Measurements from ENCODE around the gene SNTG2.

GRCh38 chr2:1350111-1350510 is 399.5 kb downstream of the SNTG2 start:
- TF ChIP-seq CEBPZ (IDR thresholded peaks at IDR 0.05; ENCODE audit: low read depth, low read length) (no peak), POLR2A (IDR thresholded peaks at IDR 0.05; ENCODE audit: low read depth, low read length) (no peak), CTCF (IDR thresholded peaks at IDR 0.05 in 2 of 3, conservative IDR thresholded peaks at IDR 0.05 in 1 of 3; ENCODE audit: control insufficient read depth in 2 of 3, extremely low read depth in 1 of 3, insufficient read depth in 1 of 3, low read depth in 3 of 3, low read length in 3 of 3) (no peak), GABPA (IDR thresholded peaks at IDR 0.05; ENCODE audit: low read depth) (no peak), TAF1 (IDR thresholded peaks at IDR 0.05; ENCODE audit: borderline replicate concordance, low read depth, low read length) (no peak), MTA3 (IDR thresholded peaks at IDR 0.05; ENCODE audit: borderline replicate concordance, low read length) (no peak), PAX5 (IDR thresholded peaks at IDR 0.05; ENCODE audit: borderline replicate concordance, low read depth, low read length) (no peak), BCLAF1 (IDR thresholded peaks at IDR 0.05) (no peak)
